ENCODE data around the gene FMO4.
"Not testable (repeated sequence)": the region's sequence is repeated elsewhere in the genome, so short reads cannot be mapped to it uniquely, and the experiment has no call there.

FMO4 gene

DNA sequence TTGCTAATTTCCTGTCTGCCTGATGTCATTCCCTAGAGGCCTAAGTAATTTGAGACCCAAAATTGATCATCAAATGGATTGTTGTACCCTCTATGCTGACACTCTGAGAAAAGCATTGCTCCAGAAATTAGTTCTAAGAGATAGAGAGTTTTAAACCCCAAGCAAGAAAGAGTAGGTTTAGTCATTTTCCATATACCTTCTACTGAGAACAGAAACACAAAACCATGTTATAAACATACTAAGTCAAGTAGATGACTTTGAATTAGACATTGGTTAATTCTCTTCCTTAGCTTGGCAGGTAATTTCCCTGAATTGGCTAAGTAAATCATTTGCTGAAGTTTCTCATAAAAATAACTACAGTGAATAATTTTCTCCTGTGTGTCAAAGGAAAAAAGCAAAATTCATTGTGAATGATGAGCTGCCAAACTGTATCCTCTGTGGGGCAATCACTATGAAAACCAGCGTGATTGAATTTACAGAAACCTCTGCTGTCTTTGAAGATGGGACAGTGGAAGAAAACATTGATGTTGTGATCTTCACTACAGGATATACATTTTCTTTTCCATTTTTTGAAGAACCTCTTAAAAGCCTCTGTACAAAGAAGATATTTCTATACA, 20.1 kb downstream of the FMO4 start:
- no peak for DNase-seq

- no peak for DNase-seq
Measured at GRCh38 chr1:171335964-171336363, 22.0 kb downstream of the FMO4 start.

DNA sequence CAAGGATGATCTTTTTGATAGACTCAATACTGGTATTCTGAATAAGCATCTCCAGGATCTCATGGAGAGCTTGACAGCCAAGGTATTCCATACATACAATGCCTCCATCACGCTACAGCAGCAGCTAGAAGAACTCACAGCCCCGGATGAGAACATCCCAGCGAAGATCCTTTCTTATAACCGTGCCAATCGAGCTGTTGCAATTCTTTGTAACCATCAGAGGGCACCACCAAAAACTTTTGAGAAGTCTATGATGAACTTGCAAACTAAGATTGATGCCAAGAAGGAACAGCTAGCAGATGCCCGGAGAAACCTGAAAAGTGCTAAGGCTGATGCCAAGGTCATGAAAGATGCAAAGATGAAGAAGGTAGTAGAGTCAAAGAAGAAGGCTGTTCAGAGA, 25.4 kb downstream of the FMO4 start:
- not testable (repeated sequence) for DNase-seq

GRCh38 chr1:171343727-171344472, 29.9 kb downstream of the FMO4 start:
- DNase-seq = no peak

GRCh38 chr1:171344473-171344820, 30.5 kb downstream of the FMO4 start:
- no peak for DNase-seq

GRCh38 chr1:171345536-171345935, 31.6 kb downstream of the FMO4 start:
- DNase-seq = no peak

DNA sequence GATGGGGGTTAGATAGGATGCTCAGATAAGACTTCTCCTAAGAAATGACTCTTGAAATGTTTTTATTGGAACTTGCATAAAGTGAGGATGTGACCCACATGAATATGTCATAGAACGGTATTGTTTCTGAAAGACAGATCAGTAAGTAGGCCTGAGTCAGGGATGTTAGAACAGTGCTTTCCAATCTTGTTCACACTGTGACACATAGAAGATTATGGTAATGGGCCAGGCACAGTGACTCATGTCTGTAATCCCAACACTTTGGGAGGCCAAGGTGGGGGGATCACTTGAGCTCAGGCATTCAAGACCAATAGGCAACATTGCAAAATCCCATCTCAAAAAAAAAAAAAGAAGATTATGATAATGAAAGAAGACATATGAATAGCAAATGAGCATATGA, 32.9 kb downstream of the FMO4 start:
- no peak for DNase-seq

- DNase-seq = no peak
Measured at GRCh38 chr1:171350594-171350993, 36.6 kb downstream of the FMO4 start.

GRCh38 chr1:171351961-171352360, 38.0 kb downstream of the FMO4 start:
- DNase-seq = peak; percentile 10

GRCh38 chr1:171352554-171352953, 38.6 kb downstream of the FMO4 start:
- no peak for DNase-seq

GRCh38 chr1:171355727-171356126, 41.7 kb downstream of the FMO4 start:
- no peak for DNase-seq

DNA sequence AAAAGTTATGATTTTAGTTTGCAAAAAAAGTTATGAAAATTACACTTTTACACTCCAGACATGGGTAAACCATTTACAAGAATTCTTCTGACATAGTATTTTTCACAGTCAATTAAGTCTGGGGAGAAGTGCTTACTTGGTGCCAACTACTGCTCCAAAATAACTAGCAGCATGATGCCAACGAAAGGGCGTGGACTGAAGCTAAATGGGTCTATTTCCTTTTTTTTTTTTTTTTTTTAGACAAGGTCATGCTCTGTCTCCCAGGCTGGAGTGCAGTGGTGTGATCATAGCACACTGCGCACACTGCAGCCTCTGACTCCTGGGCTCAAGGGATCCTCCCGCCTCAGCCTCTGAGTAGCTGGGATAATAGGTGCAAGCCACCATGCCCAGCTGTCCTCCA, 43.2 kb downstream of the FMO4 start:
- no peak for DNase-seq

DNA sequence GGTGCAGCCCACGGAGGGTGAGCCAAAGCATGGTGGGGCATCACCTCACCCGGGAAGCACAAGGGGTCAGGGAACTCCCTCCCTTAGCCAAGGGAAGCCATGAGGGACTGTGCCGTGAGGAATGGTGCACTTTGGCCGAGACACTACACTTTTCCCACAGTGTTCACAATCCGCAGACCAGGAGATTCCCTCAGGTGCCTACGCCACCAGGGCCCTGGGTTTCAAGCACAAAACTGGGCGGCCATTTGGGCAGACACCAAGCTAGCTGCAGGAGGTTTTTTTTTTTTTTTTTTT, 45.3 kb downstream of the FMO4 start:
- DNase-seq = not testable (repeated sequence)

DNA sequence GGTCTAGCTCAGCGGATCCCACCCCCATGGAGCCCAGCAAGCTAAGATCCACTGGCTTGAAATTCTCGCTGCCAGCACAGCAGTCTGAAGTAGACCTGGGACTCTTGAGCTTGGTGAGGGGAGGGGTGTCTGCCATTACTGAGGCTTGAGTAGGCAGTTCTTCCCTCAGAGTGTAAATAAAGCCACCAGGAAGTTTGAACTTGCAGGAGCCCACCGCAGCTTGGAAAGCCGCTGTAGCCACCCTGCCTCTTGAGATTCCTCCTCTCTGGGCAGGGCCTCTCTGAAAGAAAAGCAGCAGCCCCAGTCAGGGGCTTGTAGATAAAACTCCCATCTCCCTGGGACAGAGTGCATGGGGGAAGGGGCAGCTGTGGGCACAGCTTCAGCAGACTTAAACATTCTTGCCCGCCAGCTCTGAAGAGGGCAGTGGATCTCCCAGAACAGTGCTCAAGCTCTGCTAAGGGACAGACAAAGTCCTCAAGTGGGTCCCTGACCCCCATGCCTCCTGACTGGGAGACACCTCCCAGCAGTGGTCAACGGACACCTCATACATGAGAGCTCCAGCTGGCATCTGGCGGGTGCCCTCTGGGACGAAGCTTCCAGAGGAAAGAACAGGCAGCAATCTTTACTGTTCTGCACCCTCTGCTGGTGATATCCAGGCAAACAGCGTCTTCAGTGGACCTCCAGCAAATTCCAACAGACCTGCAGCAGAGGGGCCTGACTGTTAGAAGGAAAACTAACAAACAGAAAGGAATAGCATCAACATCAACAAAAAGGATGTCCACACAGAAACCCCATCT, 45.9 kb downstream of the FMO4 start:
- DNase-seq = not testable (repeated sequence)

DNA sequence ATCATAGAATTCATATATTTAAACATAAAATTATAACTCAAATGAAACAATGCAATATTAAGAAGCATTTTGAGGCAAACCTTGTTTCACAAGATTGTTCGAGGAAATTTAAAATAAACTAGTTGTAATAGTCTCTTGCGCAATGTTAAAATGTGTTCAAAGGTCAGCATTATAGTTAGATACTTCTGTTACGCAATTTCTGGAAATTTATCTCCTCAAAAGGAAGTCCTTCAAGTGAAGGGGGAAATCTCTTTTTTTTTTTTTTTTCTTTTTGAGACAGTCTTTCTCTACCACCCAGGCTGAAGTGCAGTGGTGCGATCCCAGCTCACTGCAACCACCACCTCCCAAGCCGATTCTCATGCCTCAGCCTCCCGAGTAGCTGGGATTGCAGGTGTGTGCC, 52.1 kb downstream of the FMO4 start:
- no peak for DNase-seq

DNA sequence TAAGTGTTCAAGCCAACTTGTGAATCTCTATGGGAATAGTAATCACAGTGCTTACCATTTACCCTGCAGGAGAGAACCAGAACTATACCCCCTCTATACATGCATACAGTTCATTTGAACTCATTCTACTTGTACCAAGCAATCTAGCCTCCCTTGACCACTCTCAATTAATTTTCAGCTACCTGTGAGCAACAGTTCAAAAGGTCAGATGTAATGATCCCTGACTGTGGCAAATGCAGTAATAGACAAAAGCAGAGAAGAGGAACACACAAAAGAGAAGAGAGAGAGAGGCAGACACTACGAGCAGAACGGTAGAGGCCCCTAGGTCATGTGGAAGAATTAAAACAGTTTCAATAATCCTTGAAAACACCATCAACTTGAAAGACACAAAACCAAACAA, 52.8 kb downstream of the FMO4 start:
- DNase-seq = no peak

GRCh38 chr1:171367436-171367835, 53.5 kb downstream of the FMO4 start:
- no peak for DNase-seq

- no peak for DNase-seq
Measured at GRCh38 chr1:171372418-171373084, 58.6 kb downstream of the FMO4 start.

- DNase-seq = peak; percentile 55
Measured at GRCh38 chr1:171373357-171374122, 59.6 kb downstream of the FMO4 start.

DNA sequence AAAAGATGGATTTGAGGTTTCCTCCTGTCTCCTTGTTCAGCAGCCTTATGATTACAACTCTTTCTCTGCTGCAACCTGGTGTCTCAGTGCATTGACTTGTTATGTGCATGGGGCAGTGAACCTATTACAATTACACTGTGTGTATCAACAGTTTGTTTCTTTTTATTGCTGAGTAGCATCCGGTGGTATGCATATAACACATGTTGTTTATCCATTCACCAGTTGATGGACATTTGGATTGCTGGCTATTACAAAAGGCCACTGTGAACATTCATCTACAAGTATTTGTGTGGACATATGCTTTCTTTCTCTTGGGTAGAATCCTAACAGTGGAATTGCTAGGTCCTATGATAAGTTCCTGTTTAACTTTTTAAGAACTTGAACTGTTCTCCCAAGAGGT, 65.9 kb downstream of the FMO4 start:
- DNase-seq = no peak

- DNase-seq = no peak
Measured at GRCh38 chr1:171381866-171382210, 67.9 kb downstream of the FMO4 start.

- DNase-seq = no peak
Measured at GRCh38 chr1:171384496-171384895, 70.5 kb downstream of the FMO4 start.

- DNase-seq = no peak
Measured at GRCh38 chr1:171389171-171389570, 75.2 kb downstream of the FMO4 start.
